GM18519 (cell line): ENCODE data around the gene MYLK.
A peak's percentile ranks its signal among the peaks of the same experiment; 100 is the strongest.

ENCODE experiments used
- ATAC-seq: cut with Tn5 transposase; IDR thresholded peaks from one replicate; pipeline ENCODE4 v1.9.1; 2021; ENCODE audit warnings: mild to moderate bottlenecking, moderate library complexity; ENCODE audit not compliant: unreplicated experiment, low FRiP score

The MYLK gene

GRCh38 chr3:123657568-123657967 is 226.6 kb downstream of the MYLK start:
- no peak for ATAC-seq

- ATAC-seq: no peak
Measured at GRCh38 chr3:123657111-123657510, 227.0 kb downstream of the MYLK start.

DNA sequence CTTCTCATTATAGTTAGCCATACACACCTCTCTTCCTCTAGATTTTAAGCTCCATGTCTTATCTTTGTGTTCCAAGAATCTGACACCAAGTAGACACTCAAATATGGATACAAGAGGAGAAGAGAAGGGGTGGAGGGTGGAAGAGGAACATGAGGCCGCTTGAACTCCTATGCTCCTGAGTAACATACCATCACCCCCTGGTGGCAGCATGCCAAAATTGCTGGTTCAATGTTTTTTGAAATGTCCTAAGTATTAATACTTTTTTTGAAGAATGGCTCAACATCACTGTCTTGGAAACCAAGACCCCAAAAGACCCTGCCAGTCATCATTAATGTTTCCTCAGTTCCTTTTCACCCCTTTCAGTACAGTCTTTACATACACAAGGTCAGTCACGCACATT is 227.4 kb downstream of the MYLK start:
- no peak for ATAC-seq

DNA sequence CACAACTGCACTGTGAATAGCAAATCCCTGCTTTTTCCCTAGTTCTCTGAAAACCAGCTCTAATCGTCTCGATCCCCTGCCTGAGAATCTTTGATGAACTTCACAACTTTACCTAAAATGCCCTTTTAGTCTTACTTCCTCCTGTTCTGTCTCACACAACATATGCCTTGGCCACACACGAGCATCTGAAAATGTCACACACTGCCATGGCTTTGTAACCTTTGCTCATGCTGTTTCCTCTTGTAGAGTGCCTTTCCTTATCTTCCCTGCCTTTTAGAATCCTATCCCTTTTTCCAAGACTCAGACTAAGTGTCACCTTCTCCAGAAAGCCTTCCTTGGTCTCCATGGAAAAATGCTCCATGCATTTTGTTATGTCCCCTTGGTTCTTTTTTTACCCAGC is 227.9 kb downstream of the MYLK start:
- ATAC-seq: no peak

DNA sequence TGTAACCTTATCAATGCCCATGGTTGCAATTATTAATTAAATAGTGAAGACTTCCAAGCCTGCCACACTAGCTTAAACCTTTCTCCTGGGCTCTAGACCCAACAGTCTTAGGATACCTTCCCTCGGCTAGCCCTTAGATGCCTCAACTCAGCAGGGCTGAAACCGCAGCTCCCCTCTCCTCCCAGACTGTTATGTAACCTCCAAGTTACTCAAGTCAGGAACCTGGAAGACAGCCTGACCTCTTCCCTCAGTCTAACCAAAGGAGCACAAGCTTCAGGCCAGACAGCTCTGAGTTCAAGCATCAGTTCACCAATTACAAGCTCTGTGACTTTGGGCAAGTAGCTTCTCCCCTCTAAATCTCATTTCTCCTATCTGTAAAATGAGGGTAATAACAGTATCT is 228.7 kb downstream of the MYLK start:
- no peak for ATAC-seq

- ATAC-seq: no peak
Measured at GRCh38 chr3:123653221-123653682, 230.9 kb downstream of the MYLK start.

- ATAC-seq: no peak
Measured at GRCh38 chr3:123652342-123652984, 231.7 kb downstream of the MYLK start.

DNA sequence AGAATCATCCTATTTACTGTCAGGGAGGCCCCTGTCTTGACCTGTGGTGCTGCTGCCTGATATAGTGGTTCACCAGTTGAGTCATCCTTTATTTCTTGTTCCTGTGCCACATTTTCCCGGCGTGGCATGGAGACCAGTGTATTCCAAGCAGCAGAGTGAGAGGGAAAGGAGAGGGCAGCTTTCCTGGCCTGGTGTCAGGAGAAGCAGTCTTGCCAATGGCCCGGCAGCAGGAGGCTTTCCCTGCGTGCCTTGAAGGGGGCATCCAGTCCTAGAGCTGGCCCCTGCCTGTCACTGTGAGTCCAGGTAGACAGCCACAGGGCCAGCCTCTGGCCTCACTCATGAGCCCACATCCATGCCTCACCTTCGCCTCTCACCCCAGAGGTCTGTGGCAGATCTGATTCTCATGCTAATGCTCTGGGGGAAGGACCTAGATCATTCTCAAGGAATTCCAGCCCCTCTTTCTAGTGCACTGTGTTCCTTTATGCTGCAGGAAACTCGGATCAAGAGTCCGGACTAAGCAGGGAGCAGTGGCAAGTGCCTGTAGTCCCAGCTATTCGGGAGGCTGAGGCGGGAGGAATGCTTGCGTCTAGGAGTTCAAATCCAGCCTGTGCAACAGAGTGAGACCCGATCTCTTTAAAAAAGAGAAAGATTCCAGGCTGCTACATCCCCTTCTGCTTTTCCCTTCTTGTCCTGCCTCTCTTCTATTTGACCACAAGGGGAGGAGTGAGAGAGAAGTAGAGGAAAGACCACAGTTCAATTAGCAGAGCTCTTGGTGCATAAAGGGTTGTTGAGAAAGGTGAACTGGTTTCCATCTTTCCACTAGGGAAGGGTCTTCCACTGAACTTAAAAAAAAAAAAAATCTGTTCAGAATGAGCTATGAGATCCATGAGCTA is 232.4 kb downstream of the MYLK start:
- ATAC-seq: no peak

DNA sequence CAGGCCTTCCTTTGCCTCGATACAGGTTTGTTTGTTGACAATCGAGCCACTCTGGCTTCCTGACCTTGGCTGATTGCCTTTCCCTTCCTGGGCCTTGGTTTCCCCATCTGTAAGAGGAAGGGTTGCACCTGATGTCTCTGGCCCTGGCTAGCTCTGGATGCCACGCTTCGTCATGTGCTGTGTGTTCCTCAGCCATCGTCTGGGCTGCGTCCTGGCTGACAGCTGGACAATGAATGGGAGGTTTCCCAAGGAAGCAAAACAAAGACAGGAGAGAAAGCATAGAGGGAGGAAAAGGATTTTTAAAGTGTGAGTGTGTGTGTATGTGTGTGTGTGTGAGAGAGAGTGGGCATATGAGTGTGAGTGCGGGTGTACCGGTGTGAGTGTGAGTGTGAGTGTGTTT is 234.0 kb downstream of the MYLK start:
- ATAC-seq: no peak

GRCh38 chr3:123648696-123649405 is 235.3 kb downstream of the MYLK start:
- no peak for ATAC-seq

DNA sequence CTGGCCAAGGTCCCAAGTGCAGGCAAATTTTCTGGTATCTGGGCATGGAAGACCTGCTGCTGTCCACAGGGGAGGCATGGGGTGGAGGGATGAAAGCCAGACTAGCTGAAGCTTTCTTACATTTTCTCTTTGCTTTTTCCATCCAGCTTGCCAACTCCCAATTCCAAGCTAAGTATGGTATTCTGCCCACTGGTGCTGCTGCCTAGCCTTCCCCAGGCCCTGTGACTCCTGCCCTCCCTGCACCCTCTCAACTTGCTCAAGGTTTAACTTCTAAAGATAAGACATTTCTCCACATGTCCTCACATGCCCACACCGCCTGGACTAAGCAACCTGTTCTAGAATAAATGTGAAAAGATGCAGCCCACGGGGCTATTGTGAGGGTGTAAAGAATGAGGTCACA is 239.8 kb downstream of the MYLK start:
- no peak for ATAC-seq

GRCh38 chr3:123642957-123643330 is 241.2 kb downstream of the MYLK start:
- no peak for ATAC-seq

DNA sequence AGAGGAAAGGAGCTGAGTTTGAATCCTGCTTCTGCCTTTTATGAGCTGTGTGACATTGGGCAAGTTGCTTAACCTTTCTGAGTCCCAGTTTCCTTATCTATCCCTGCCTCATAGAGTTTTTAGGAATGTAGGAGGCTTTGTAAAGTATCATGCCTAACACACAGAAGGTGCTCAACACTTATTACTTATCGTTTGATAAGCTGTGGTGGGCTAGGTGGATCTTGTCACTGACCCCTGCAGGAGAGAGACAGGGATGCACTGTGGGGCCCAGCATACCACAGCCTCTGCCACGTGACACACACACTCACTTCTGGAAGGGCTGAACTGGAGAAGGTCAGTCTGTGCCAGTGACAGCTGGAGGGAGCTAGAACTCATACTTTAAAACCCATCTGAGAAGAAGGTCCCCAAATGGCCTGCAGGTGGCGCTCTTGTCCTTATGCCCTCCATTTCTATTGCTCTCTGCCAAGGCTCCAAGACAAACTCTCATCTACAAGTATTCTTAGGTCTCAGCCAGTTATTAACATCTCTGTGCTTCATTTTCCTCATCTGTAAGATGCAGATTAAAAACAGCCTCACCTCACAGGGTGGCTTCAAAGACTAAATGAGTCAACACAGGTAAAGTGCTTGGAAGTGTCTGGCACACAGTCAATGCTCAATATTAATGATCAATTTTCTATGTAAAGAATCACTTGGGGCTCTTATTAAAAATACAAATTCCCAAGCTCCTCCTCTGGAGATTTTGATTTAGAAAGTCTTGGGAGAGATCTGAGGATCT is 241.8 kb downstream of the MYLK start:
- peak; percentile 83 for ATAC-seq

- no peak for ATAC-seq
Measured at GRCh38 chr3:123641505-123641904, 242.6 kb downstream of the MYLK start.

GRCh38 chr3:123640740-123641462 is 243.2 kb downstream of the MYLK start:
- no peak for ATAC-seq

DNA sequence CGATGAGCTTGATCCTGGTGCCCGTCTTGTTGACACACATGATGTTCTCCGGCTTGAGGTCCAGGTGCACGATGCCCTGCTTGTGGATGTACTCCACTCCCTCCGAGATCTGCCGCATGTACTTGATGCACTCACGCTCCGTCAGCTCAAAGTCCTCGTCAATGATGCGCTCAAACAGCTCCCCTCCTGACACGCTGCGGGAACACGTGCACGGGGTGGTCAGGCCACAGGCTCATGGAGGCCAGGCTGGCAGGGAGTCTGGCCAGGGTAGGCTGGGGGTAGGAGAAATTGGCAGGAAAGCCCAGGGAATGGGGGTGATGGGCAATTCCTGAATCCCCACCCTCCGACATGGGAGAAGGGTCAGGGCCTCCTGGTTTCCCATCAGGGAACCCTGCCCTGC is 243.8 kb downstream of the MYLK start:
- no peak for ATAC-seq

- ATAC-seq: no peak
Measured at GRCh38 chr3:123638936-123639689, 245.0 kb downstream of the MYLK start.

GRCh38 chr3:123637841-123638240 is 246.3 kb downstream of the MYLK start:
- ATAC-seq: no peak

DNA sequence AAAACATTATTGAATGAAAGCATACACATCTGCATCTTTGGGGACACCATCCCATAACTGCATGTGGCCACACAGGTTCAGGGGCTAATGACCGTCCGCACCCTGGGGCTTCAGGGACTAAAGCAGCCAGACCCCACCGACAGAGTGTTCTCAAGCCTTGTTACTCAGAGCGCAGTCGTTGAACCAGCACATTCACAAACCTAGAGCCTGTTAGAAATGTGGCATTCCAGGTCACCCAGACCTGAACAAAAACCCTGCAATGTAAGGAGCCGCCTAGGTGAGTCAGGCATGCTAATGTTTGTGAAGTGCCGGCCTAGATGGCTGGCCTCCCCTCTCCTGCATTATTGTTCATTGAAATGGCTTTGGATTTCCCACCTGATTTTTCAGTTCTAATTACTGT is 247.0 kb downstream of the MYLK start:
- ATAC-seq: no peak
